IMR-90 (cell line): Measurements from ENCODE around the gene EXOC4. TPM values are rescaled to one million over a fixed set of nuclear protein-coding genes. Genes with fewer than 3 reads are reported as not detected.
A peak's percentile ranks its signal among the peaks of the same experiment; 100 is the strongest.

ENCODE experiments used
- ATAC-seq: fragments of 200-7000 bp; cut with Tn5 transposase; 2 replicates; pipeline ENCODE4 v1.9.1; 2020; ENCODE audit warnings: low read depth, mild to moderate bottlenecking, moderate library complexity
- BruUV-seq: library from RNA; stranded (reverse); fragments of 400-500 nt; replicated peaks from 2 replicates; lab custom pipeline; 2021; lab: Mats Ljungman, UMichigan
- CTCF ChIA-PET: fragments of 300-600 bp; formaldehyde crosslinking; extraction: SDS; loops from one replicate; lab custom pipeline; 2021; ENCODE audit warnings: antibody characterized with exemption; lab: Yijun Ruan, JAX
- POLR2A ChIA-PET: fragments of 300-600 bp; sonication (Branson Sonifier 250); formaldehyde crosslinking; loops from one replicate; lab custom pipeline; 2022; ENCODE audit warnings: antibody characterized with exemption; ENCODE audit not compliant: unreplicated experiment; lab: Charles Lee
- DNase-seq: peaks from one replicate; pipeline ENCODE4 v3.0.0; 2013
- H2AFZ ChIP-seq: replicated peaks from 2 replicates; pipeline ENCODE3; 2013; ENCODE audit warnings: low read length, mild to moderate bottlenecking; ENCODE audit not compliant: poor library complexity
- H2AK5ac ChIP-seq: 2 replicates; pipeline ENCODE4 v1.6.1; 2013; ENCODE audit warnings: low read depth, low read length, inconsistent platforms
- H2AK9ac ChIP-seq: replicated peaks from 2 replicates; pipeline ENCODE3; 2013; ENCODE audit warnings: mild to moderate bottlenecking, low read depth, low read length, moderate library complexity; ENCODE audit not compliant: poor library complexity
- H2BK120ac ChIP-seq: 2 replicates; pipeline ENCODE4 v1.6.1; 2013; ENCODE audit warnings: low read depth, low read length, inconsistent platforms
- H2BK15ac ChIP-seq: 3 replicates; pipeline ENCODE4 v1.6.1; 2013; ENCODE audit warnings: low read depth, low read length, inconsistent platforms
- H2BK20ac ChIP-seq: 2 replicates; pipeline ENCODE4 v1.6.1; 2013; ENCODE audit warnings: low read depth, mild to moderate bottlenecking, inconsistent platforms, low read length, moderate library complexity
- H2BK5ac ChIP-seq: 2 replicates; pipeline ENCODE4 v1.6.1; 2013; ENCODE audit warnings: mild to moderate bottlenecking, low read depth, low read length, inconsistent platforms; ENCODE audit not compliant: poor library complexity, severe bottlenecking
- H3K14ac ChIP-seq: replicated peaks from 2 replicates; pipeline ENCODE4 v1.6.1; 2013; ENCODE audit warnings: low read depth, low read length, inconsistent platforms
- H3K18ac ChIP-seq: 2 replicates; pipeline ENCODE4 v1.6.1; 2013; ENCODE audit warnings: low read depth, low read length, control low read depth
- H3K23ac ChIP-seq: 2 replicates; pipeline ENCODE4 v1.6.1; 2013; ENCODE audit warnings: low read depth, low read length, inconsistent platforms
- H3K27ac ChIP-seq: 2 replicates; pipeline ENCODE4 v1.5.1; 2013; ENCODE audit warnings: mild to moderate bottlenecking, control low read depth, low read length; ENCODE audit not compliant: insufficient read depth
- H3K27me3 ChIP-seq: 2 replicates; pipeline ENCODE4 v1.6.1; 2013; ENCODE audit warnings: low read length; ENCODE audit not compliant: control insufficient read depth, insufficient read depth
- H3K36me3 ChIP-seq: 2 replicates; pipeline ENCODE4 v1.6.1; 2013; ENCODE audit warnings: low read length, mixed read lengths; ENCODE audit not compliant: control insufficient read depth, insufficient read depth
- H3K4ac ChIP-seq: 2 replicates; pipeline ENCODE4 v1.6.1; 2013; ENCODE audit warnings: low read depth, low read length, inconsistent platforms
- H3K4me1 ChIP-seq: 2 replicates; pipeline ENCODE4 v1.6.1; 2013; ENCODE audit warnings: low read length, mixed read lengths; ENCODE audit not compliant: control insufficient read depth, insufficient read depth
- H3K4me2 ChIP-seq: 2 replicates; pipeline ENCODE4 v1.6.1; 2013; ENCODE audit warnings: low read depth, mild to moderate bottlenecking, control low read depth, low read length, moderate library complexity
- H3K4me3 ChIP-seq: 2 replicates; pipeline ENCODE4 v1.5.1; 2013; ENCODE audit warnings: low read depth, mild to moderate bottlenecking, control low read depth, low read length, moderate library complexity; ENCODE audit not compliant: insufficient read depth
- H3K56ac ChIP-seq: 2 replicates; pipeline ENCODE4 v1.6.1; 2013; ENCODE audit warnings: low read length, inconsistent platforms; ENCODE audit not compliant: insufficient read depth; ENCODE audit errors: extremely low read depth
- H3K79me1 ChIP-seq, 2 experiments: 2 replicates each; pipeline ENCODE4 v1.6.1; 2013; ENCODE audit warnings: low read length in 2 of 2, inconsistent platforms in 1 of 2, low read depth in 1 of 2
- H3K9ac ChIP-seq: 2 replicates; pipeline ENCODE4 v1.6.1; 2013; ENCODE audit warnings: low read depth, low read length, control low read depth
- H3K9me1 ChIP-seq: 2 replicates; pipeline ENCODE4 v1.6.1; 2013; ENCODE audit warnings: low read length, inconsistent platforms; ENCODE audit not compliant: insufficient read depth
- H3K9me3 ChIP-seq: 2 replicates; pipeline ENCODE4 v1.6.1; 2013; ENCODE audit warnings: low read length; ENCODE audit not compliant: control insufficient read depth, insufficient read depth
- H4K20me1 ChIP-seq: 2 replicates; pipeline ENCODE4 v1.6.1; 2013; ENCODE audit warnings: low read length, inconsistent platforms; ENCODE audit not compliant: insufficient read depth
- H4K5ac ChIP-seq: 2 replicates; pipeline ENCODE4 v1.6.1; 2013; ENCODE audit warnings: mild to moderate bottlenecking, low read depth, low read length, control low read depth
- H4K8ac ChIP-seq, 2 experiments: 2 replicates each; pipeline ENCODE4 v1.6.1; 2013; ENCODE audit warnings: low read depth in 2 of 2, low read length in 2 of 2, control low read depth in 1 of 2, inconsistent platforms in 1 of 2
- H4K91ac ChIP-seq: 2 replicates; pipeline ENCODE4 v1.6.1; 2013; ENCODE audit warnings: low read depth, low read length, inconsistent platforms; ENCODE audit not compliant: insufficient read depth
- ELK1 ChIP-seq: fragments of 150-350 bp; IDR thresholded peaks from 2 replicates; pipeline ENCODE4 v1.6.1; 2016; ENCODE audit warnings: low read depth, mild to moderate bottlenecking, low read length, moderate library complexity, borderline replicate concordance
- MAFK ChIP-seq: IDR thresholded peaks from 2 replicates; pipeline ENCODE4 v1.6.1; 2012; ENCODE audit warnings: low read depth, low read length, improper control_type of control experiment
- NFE2L2 ChIP-seq: fragments of 150-350 bp; IDR thresholded peaks from 2 replicates; pipeline ENCODE4 v1.6.1; 2016; ENCODE audit warnings: low read depth, mild to moderate bottlenecking, low read length
- RCOR1 ChIP-seq: IDR thresholded peaks from 2 replicates; pipeline ENCODE4 v1.6.1; 2012; ENCODE audit warnings: mild to moderate bottlenecking, low read length, improper control_type of control experiment; ENCODE audit not compliant: insufficient replicate concordance
- WGBS, 2 experiments: methylation state at CpG; one replicate each; pipeline versions ENCODE4 v1.1.5 to v1.1.7; 2013; ENCODE audit warnings: missing lambda C conversion rate in 2 of 2; ENCODE audit not compliant: insufficient read length in 1 of 2; ENCODE audit errors: extremely low coverage in 2 of 2; 5-methylcytosine and 5-hydroxymethylcytosine counted together
- dilution Hi-C: fragments of 300-500 bp; cut with HindIII; formaldehyde crosslinking; loops from one replicate; pipeline ENCODE4 v1.14.3; 2018; ENCODE audit warnings: low sequenced_read_pairs; ENCODE audit not compliant: unreplicated experiment
- in situ Hi-C: fragments of 300-500 bp; cut with MboI; formaldehyde crosslinking; loops from 3 replicates; pipeline ENCODE4 v1.14.3; 2019; ENCODE audit warnings: low sequenced_read_pairs, inconsistent platforms, mixed read lengths
- intact Hi-C: fragments of 100-400 bp; cut with micrococcal nuclease; formaldehyde crosslinking; loops from 2 replicates; pipeline ENCODE4 v1.10.0; 2022
- polyA plus RNA-seq, 3 experiments: library from polyadenylated mRNA; depleted of rRNA; stranded (reverse); fragments of >200 nt; gene quantifications; 2 replicates each; pipeline ENCODE4 v1.2.3, GENCODE V29; 2012; ENCODE audit warnings: low replicate concordance in 1 of 3
- total RNA-seq: library from RNA; depleted of rRNA; stranded (reverse); fragments of >200 nt; gene quantifications from 2 replicates; pipeline ENCODE4 v1.2.3, GENCODE V29; 2012

Gene EXOC4
- total and polyA plus RNA-seq, 2 of the 4 experiments (the other 2 are of a cell fraction), result 25.4 to 94.6 TPM

DNA sequence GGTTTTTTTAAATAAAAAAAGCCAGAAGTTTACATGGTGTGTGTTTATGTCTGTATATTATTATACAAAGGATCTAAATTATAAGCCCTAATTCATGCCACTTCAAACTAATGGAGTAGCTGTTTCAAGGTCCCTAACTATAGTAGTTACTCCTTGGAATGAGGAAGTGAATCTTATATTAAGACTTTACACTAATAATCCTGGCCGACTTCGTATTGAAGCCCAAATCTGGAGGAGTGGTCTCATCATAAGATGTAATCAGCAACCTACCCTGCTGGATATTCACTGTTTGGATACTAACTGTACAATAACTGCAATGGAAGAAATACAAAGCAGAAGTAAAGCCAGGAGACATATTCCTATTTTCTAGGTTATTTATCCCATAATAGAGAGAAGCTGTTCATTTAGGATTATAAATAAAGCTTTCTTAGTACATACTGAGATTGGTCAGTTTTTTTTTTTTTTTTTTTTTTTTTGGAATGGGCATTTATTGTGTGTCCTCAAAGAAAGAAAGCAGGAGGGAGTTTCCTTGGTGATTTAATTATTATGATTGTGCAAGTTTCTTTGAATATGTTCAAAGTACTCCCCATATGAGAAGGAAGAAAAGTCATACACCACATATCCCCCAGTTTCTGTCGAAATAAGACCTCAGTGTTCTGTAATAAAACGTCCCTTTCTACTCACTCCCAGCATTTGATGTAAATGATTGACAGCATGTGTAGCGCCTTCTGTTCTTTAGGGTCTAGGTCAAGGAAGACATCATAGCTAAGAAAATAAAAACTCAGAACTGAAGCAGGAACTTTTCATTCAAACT lies 397.8 kb downstream of the EXOC4 start:
- peaks cover 2% of the 10 kb centered on the region; the same call in 1 of the 2 replicates for H3K9me1 ChIP-seq
- ChIA-PET CTCF (no interaction called here), POLR2A (no interaction called here)
- no peak overlapping the region for H4K8ac ChIP-seq
- no peaks in the 10 kb centered on the region for H3K36me3 ChIP-seq
- DNase-seq, result no peak
- intact Hi-C loops (loop anchor here (5.0 kb wide), 1 partner anchor 68 kb away; no protein-coding TSS in a partner anchor), dilution Hi-C loops (no loop called here), in situ Hi-C loops (no loop called here)
- WGBS, 2 experiments, result no CpG with 5 or more reads among the region's 5 CpGs
- H3K79me1 ChIP-seq, result no peaks in the 10 kb centered on the region; a peak in 1 of 4 replicates
- H2BK120ac ChIP-seq, result no peak overlapping the region
- no peak overlapping the region for H2BK5ac ChIP-seq
- H2BK20ac ChIP-seq, result no peak overlapping the region
- no peak overlapping the region for H3K27ac ChIP-seq
- H3K27me3 ChIP-seq, result no peaks in the 10 kb centered on the region
- no peak overlapping the region for H3K14ac ChIP-seq
- ATAC-seq, result no peak
- no peaks in the 10 kb centered on the region; the same call in 1 of the 2 replicates for H4K20me1 ChIP-seq
- H2AK5ac ChIP-seq, result no peak overlapping the region
- H3K18ac ChIP-seq, result peak overlapping the region; percentile 47; the same call in 1 of the 2 replicates
- H2AFZ ChIP-seq, result no peak overlapping the region
- no peak overlapping the region for H3K4me3 ChIP-seq
- H4K5ac ChIP-seq, result no peak overlapping the region
- no peak overlapping the region for H3K4ac ChIP-seq
- no peak overlapping the region for H2BK15ac ChIP-seq
- H3K9ac ChIP-seq, result no peak overlapping the region
- no peak overlapping the region for H3K56ac ChIP-seq
- peak overlapping the region; percentile 7; the same call in 1 of the 2 replicates for H3K4me2 ChIP-seq
- BruUV-seq, result no TSS peak
- no peak for TF ChIP-seq MAFK
- TF ChIP-seq ELK1, result no peak
- no peak for TF ChIP-seq NFE2L2
- no peak for TF ChIP-seq RCOR1
- peaks cover 4% of the 10 kb centered on the region for H3K4me1 ChIP-seq
- no peaks in the 10 kb centered on the region for H3K9me3 ChIP-seq
- H2AK9ac ChIP-seq, result no peak overlapping the region
- H4K91ac ChIP-seq, result no peak overlapping the region
- H3K23ac ChIP-seq, result no peak overlapping the region
